ENCODE data around the gene EZR.
A peak's percentile ranks its signal among the peaks of the same experiment; 100 is the strongest.
"Not testable (repeated sequence)": the region's sequence is repeated elsewhere in the genome, so short reads cannot be mapped to it uniquely, and the experiment has no call there.

The EZR gene

GRCh38 chr6:158840465-158840864, 21.3 kb upstream of the EZR start:
- no peak for DNase-seq

GRCh38 chr6:158839796-158840195, 20.6 kb upstream of the EZR start:
- no peak for DNase-seq

GRCh38 chr6:158838790-158839189, 19.6 kb upstream of the EZR start:
- DNase-seq, result not testable (repeated sequence)

GRCh38 chr6:158837684-158838625, 18.8 kb upstream of the EZR start:
- no peak for DNase-seq

- no peak for DNase-seq
Observed at GRCh38 chr6:158836625-158837311, 17.6 kb upstream of the EZR start.

- no peak for DNase-seq
Observed at GRCh38 chr6:158835616-158836221, 16.6 kb upstream of the EZR start.

- DNase-seq, result no peak
Observed at GRCh38 chr6:158834675-158835385, 15.7 kb upstream of the EZR start.

GRCh38 chr6:158832807-158833206, 13.6 kb upstream of the EZR start:
- not testable (repeated sequence) for DNase-seq

- DNase-seq, result no peak
Observed at GRCh38 chr6:158832026-158832425, 12.9 kb upstream of the EZR start.

GRCh38 chr6:158831571-158831970, 12.4 kb upstream of the EZR start:
- DNase-seq, result no peak

- no peak for DNase-seq
Observed at GRCh38 chr6:158830736-158831135, 11.6 kb upstream of the EZR start.

GRCh38 chr6:158828807-158829206, 9.6 kb upstream of the EZR start:
- DNase-seq, result no peak

GRCh38 chr6:158826819-158827501, 7.8 kb upstream of the EZR start:
- no peak for DNase-seq

GRCh38 chr6:158825951-158826306, 6.8 kb upstream of the EZR start:
- no peak for DNase-seq

- DNase-seq, result no peak
Observed at GRCh38 chr6:158825038-158825950, 6.1 kb upstream of the EZR start.

- DNase-seq, result not testable (repeated sequence)
Observed at GRCh38 chr6:158823616-158824015, 4.4 kb upstream of the EZR start.

- DNase-seq, result no peak
Observed at GRCh38 chr6:158819977-158820622, 932 bp upstream of the EZR start.

GRCh38 chr6:158818581-158819212, 471 bp downstream of the EZR start:
- peak; percentile 79 for DNase-seq

- peak; percentile 88 for DNase-seq
Observed at GRCh38 chr6:158817728-158818580, 1.2 kb downstream of the EZR start.
